Astrocyte (in vitro differentiated cells and primary cell): ENCODE measurements around the gene ANXA1. TPM values are rescaled to one million over a fixed set of nuclear protein-coding genes. Genes with fewer than 3 reads are reported as not detected.
A peak's percentile ranks its signal among the peaks of the same experiment; 100 is the strongest.

Experiments
- DNase-seq: peaks from one replicate; pipeline ENCODE4 v3.0.0-alpha.2; 2010; ENCODE audit warnings: low read depth
- FAIRE-seq: peaks from 2 replicates; lab custom pipeline; 2011; peaks lifted over from hg19 to GRCh38; lab: Jason Lieb, UNC
- H2AFZ ChIP-seq: 2 replicates; pipeline ENCODE4 v1.6.0; 2012; ENCODE audit warnings: low read depth, low read length, inconsistent platforms
- H3K27ac ChIP-seq: 2 replicates; pipeline ENCODE4 v1.5.1; 2011; ENCODE audit warnings: low read depth, low read length, inconsistent platforms
- H3K27me3 ChIP-seq: 2 replicates; pipeline ENCODE4 v1.6.0; 2011; ENCODE audit warnings: low read length, inconsistent platforms; ENCODE audit not compliant: insufficient read depth
- H3K36me3 ChIP-seq: 2 replicates; pipeline ENCODE4 v1.5.1; 2011; ENCODE audit warnings: low read length, inconsistent platforms; ENCODE audit not compliant: insufficient read depth
- H3K4me1 ChIP-seq: 2 replicates; pipeline ENCODE4 v1.5.1; 2011; ENCODE audit warnings: low read length, inconsistent platforms; ENCODE audit not compliant: insufficient read depth
- H3K4me2 ChIP-seq: 2 replicates; pipeline ENCODE4 v1.6.0; 2012; ENCODE audit warnings: low read length, inconsistent platforms
- H3K4me3 ChIP-seq: 2 replicates; pipeline ENCODE4 v1.5.1; 2011; ENCODE audit warnings: low read depth, mild to moderate bottlenecking, low read length, inconsistent platforms; ENCODE audit not compliant: insufficient read depth
- H3K79me2 ChIP-seq: 2 replicates; pipeline ENCODE4 v1.6.0; 2012; ENCODE audit warnings: mild to moderate bottlenecking, low read length, inconsistent platforms; ENCODE audit not compliant: insufficient read depth
- H3K9ac ChIP-seq: 2 replicates; pipeline ENCODE4 v1.6.0; 2012; ENCODE audit warnings: mild to moderate bottlenecking, low read length, inconsistent platforms
- H3K9me3 ChIP-seq: 2 replicates; pipeline ENCODE4 v1.5.1; 2012; ENCODE audit warnings: low read depth, mild to moderate bottlenecking, low read length, inconsistent platforms; ENCODE audit not compliant: insufficient read depth
- H4K20me1 ChIP-seq: 2 replicates; pipeline ENCODE4 v1.6.0; 2012; ENCODE audit warnings: low read length, inconsistent platforms; ENCODE audit not compliant: insufficient read depth
- H3K27ac Mint-ChIP-seq: one replicate; pipeline ENCODE4 v1.8.0; 2021; ENCODE audit warnings: mild to moderate bottlenecking, mixed read lengths; ENCODE audit not compliant: unreplicated experiment
- H3K27me3 Mint-ChIP-seq: one replicate; pipeline ENCODE4 v1.8.0; 2021; ENCODE audit warnings: low read depth, mixed read lengths; ENCODE audit not compliant: unreplicated experiment
- H3K36me3 Mint-ChIP-seq: one replicate; pipeline ENCODE4 v1.8.0; 2021; ENCODE audit warnings: low read depth, mixed read lengths; ENCODE audit not compliant: unreplicated experiment
- H3K4me1 Mint-ChIP-seq: one replicate; pipeline ENCODE4 v1.8.0; 2021; ENCODE audit warnings: low read depth, mixed read lengths; ENCODE audit not compliant: unreplicated experiment
- H3K4me3 Mint-ChIP-seq: one replicate; pipeline ENCODE4 v1.8.0; 2021; ENCODE audit warnings: mild to moderate bottlenecking, moderate library complexity, mixed read lengths; ENCODE audit not compliant: unreplicated experiment
- H3K9me3 Mint-ChIP-seq: one replicate; pipeline ENCODE4 v1.8.0; 2021; ENCODE audit warnings: mild to moderate bottlenecking, mixed read lengths; ENCODE audit not compliant: unreplicated experiment
- CTCF ChIP-seq: IDR thresholded peaks from 2 replicates; pipeline ENCODE4 v1.5.1; 2011; ENCODE audit warnings: low read depth, mild to moderate bottlenecking, inconsistent platforms, low read length, moderate library complexity; ENCODE audit not compliant: insufficient read depth
- EZH2 ChIP-seq: IDR thresholded peaks from 2 replicates; pipeline ENCODE4 v1.6.1; 2012; ENCODE audit warnings: mild to moderate bottlenecking, low read length, inconsistent platforms; ENCODE audit not compliant: insufficient read depth
- total RNA-seq: library from RNA; stranded (reverse); gene quantifications from 2 replicates; pipeline ENCODE4 v1.2.1, GENCODE V29; 2021

The ANXA1 gene
- total RNA-seq, 1 donor from 2014 or later, result 637 TPM

- no peaks in the 10 kb centered on the region for H3K9me3 ChIP-seq
- no peak overlapping the region for H3K4me3 ChIP-seq
- no peaks in the 10 kb centered on the region for H3K27me3 ChIP-seq
- no peaks in the 10 kb centered on the region for H3K4me1 ChIP-seq
- no peaks in the 10 kb centered on the region for H3K79me2 ChIP-seq
- Mint-ChIP-seq H3K36me3 (no peaks in the 10 kb centered on the region), H3K27me3 (no peaks in the 10 kb centered on the region), H3K9me3 (no peaks in the 10 kb centered on the region), H3K27ac (no peak overlapping the region), H3K4me1 (no peaks in the 10 kb centered on the region), H3K4me3 (no peak overlapping the region)
- H3K4me2 ChIP-seq, result no peak overlapping the region
- no peaks in the 10 kb centered on the region for H4K20me1 ChIP-seq
- H2AFZ ChIP-seq, result no peak overlapping the region
- H3K27ac ChIP-seq, result no peak overlapping the region
- no peak overlapping the region for H3K9ac ChIP-seq
- no peak for FAIRE-seq
- TF ChIP-seq CTCF (no peak), EZH2 (no peak)
- no peaks in the 10 kb centered on the region for H3K36me3 ChIP-seq
- DNase-seq, result no peak
Observed at GRCh38 chr9:73194284-73194683, 42.6 kb downstream of the ANXA1 start.

- no peak overlapping the region for H2AFZ ChIP-seq
- Mint-ChIP-seq H3K36me3 (no peaks in the 10 kb centered on the region), H3K4me3 (no peak overlapping the region), H3K27ac (no peak overlapping the region), H3K4me1 (no peaks in the 10 kb centered on the region), H3K27me3 (no peaks in the 10 kb centered on the region), H3K9me3 (no peaks in the 10 kb centered on the region)
- TF ChIP-seq CTCF, result no peak
- no peak for TF ChIP-seq EZH2
- no peaks in the 10 kb centered on the region for H3K36me3 ChIP-seq
- no peaks in the 10 kb centered on the region for H3K9me3 ChIP-seq
- DNase-seq (no peak), FAIRE-seq (no peak)
- H4K20me1 ChIP-seq, result no peaks in the 10 kb centered on the region
- no peak overlapping the region for H3K27ac ChIP-seq
- H3K4me1 ChIP-seq, result no peaks in the 10 kb centered on the region
- H3K79me2 ChIP-seq, result no peaks in the 10 kb centered on the region
- no peak overlapping the region for H3K4me2 ChIP-seq
- H3K9ac ChIP-seq, result no peak overlapping the region
- H3K4me3 ChIP-seq, result no peak overlapping the region
- H3K27me3 ChIP-seq, result no peaks in the 10 kb centered on the region
Observed at GRCh38 chr9:73199448-73199847, 47.8 kb downstream of the ANXA1 start.

DNA sequence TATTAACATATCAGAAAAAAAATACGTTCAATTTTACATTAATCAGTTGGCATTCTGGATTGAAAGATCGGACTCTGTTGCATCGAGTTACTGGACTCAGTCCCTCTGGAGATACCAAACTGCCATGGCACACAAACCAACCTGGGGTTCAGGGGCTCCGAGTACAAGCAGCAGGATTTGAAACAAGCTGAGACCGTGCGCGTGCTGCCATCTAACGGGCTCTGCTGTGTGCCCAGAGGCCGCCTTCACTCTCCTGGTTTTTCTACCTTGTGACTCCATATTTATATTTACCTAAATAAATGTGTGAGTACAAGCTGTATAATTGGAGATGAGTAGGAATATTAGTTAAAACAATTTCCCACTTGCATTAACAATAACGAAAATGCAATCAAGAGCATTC is 48.2 kb downstream of the ANXA1 start:
- Histone ChIP-seq H3K9ac (no peak overlapping the region), H3K36me3 (no peaks in the 10 kb centered on the region), H3K4me2 (no peak overlapping the region), H3K9me3 (no peaks in the 10 kb centered on the region), H3K4me1 (no peaks in the 10 kb centered on the region), H4K20me1 (no peaks in the 10 kb centered on the region), H3K27me3 (no peaks in the 10 kb centered on the region), H3K79me2 (no peaks in the 10 kb centered on the region), H3K27ac (no peak overlapping the region), H3K4me3 (no peak overlapping the region), H2AFZ (no peak overlapping the region)
- no peaks in the 10 kb centered on the region for H3K4me1 Mint-ChIP-seq
- H3K9me3 Mint-ChIP-seq, result no peaks in the 10 kb centered on the region
- H3K36me3 Mint-ChIP-seq, result no peaks in the 10 kb centered on the region
- no peaks in the 10 kb centered on the region for H3K27me3 Mint-ChIP-seq
- H3K4me3 Mint-ChIP-seq, result no peak overlapping the region
- no peak for DNase-seq
- no peak overlapping the region for H3K27ac Mint-ChIP-seq
- TF ChIP-seq CTCF (peak; percentile 18), EZH2 (no peak)
- no peak for FAIRE-seq
